GM12878 (cell line): ENCODE measurements around the gene USP9X. TPM values are rescaled to one million over a fixed set of nuclear protein-coding genes. Genes with fewer than 3 reads are reported as not detected.

ENCODE experiments used
- ATAC-seq: fragments of 200-7000 bp; cut with Tn5 transposase; 3 replicates; pipeline ENCODE4 v1.9.1; 2020; ENCODE audit warnings: mild to moderate bottlenecking, moderate library complexity
- BruUV-seq: library from RNA; stranded (reverse); fragments of 400-500 nt; replicated peaks from 2 replicates; lab custom pipeline; 2021; lab: Mats Ljungman, UMichigan
- CTCF ChIA-PET: fragments of 300-600 bp; sonication (Branson Sonifier 250); formaldehyde crosslinking; extraction: SDS; loops from one replicate; lab custom pipeline; 2021; ENCODE audit warnings: inconsistent platforms; lab: Yijun Ruan, JAX
- POLR2A ChIA-PET: fragments of 350-600 bp; formaldehyde crosslinking; extraction: SDS; loops from one replicate; lab custom pipeline; 2021; ENCODE audit warnings: inconsistent platforms; lab: Charles Lee
- RAD21 ChIA-PET: fragments of 300-600 bp; sonication (Branson Sonifier 250); formaldehyde crosslinking; loops from one replicate; lab custom pipeline; 2023; ENCODE audit warnings: antibody characterized with exemption; ENCODE audit not compliant: unreplicated experiment; lab: Charles Lee
- SMC1A ChIA-PET: fragments of 300-600 bp; sonication (Branson Sonifier 250); formaldehyde crosslinking; loops from one replicate; lab custom pipeline; 2023; ENCODE audit not compliant: unreplicated experiment, uncharacterized antibody; lab: Charles Lee
- DNase-seq: peaks from one replicate; pipeline ENCODE4 v3.0.0-alpha.2; 2011; ENCODE audit warnings: low read depth, low spot score
- FAIRE-seq: peaks from 3 replicates; lab custom pipeline; 2011; peaks lifted over from hg19 to GRCh38; lab: Jason Lieb, UNC
- H2AFZ ChIP-seq: 2 replicates; pipeline ENCODE4 v1.6.0; 2011; ENCODE audit warnings: low read depth, low read length, control low read depth; ENCODE audit not compliant: control insufficient read depth
- H3K27ac ChIP-seq: 2 replicates; pipeline ENCODE4 v1.5.1; 2011; ENCODE audit warnings: control low read depth; ENCODE audit not compliant: control insufficient read depth, insufficient read depth
- H3K27me3 ChIP-seq, 2 experiments: replicated peaks in 1 of 2; 2 replicates each; pipeline versions ENCODE4 v1.6.0 to v1.6.1; 2011; ENCODE audit warnings: low read length in 1 of 2; ENCODE audit not compliant: control insufficient read depth in 2 of 2, insufficient read depth in 2 of 2
- H3K36me3 ChIP-seq, 2 experiments: 2 replicates each; pipeline ENCODE4 v1.5.1; 2011; ENCODE audit warnings: low read length in 1 of 2; ENCODE audit not compliant: control insufficient read depth in 2 of 2, insufficient read depth in 2 of 2
- H3K4me1 ChIP-seq: 2 replicates; pipeline ENCODE4 v1.6.1; 2011; ENCODE audit warnings: mild to moderate bottlenecking, low read length, moderate library complexity, mixed read lengths; ENCODE audit not compliant: control insufficient read depth, insufficient read depth
- H3K4me2 ChIP-seq: 2 replicates; pipeline ENCODE4 v1.6.0; 2011; ENCODE audit warnings: control low read depth; ENCODE audit not compliant: control insufficient read depth, insufficient read depth
- H3K4me3 ChIP-seq: fragments of 200-600 bp; sonication (generic); 2 replicates; pipeline ENCODE4 v1.5.1; 2016
- H3K79me2 ChIP-seq: 2 replicates; pipeline ENCODE4 v1.6.0; 2011; ENCODE audit warnings: low read length; ENCODE audit not compliant: control insufficient read depth, insufficient read depth
- H3K9ac ChIP-seq: 2 replicates; pipeline ENCODE4 v1.8.0; 2011; ENCODE audit warnings: low read length, control low read depth, mixed read lengths; ENCODE audit not compliant: control insufficient read depth, insufficient read depth
- H3K9me3 ChIP-seq: replicated peaks from 3 replicates; pipeline ENCODE4 v1.5.1; 2011; ENCODE audit warnings: mild to moderate bottlenecking, low read length; ENCODE audit not compliant: control insufficient read depth, insufficient read depth
- H4K20me1 ChIP-seq: 2 replicates; pipeline ENCODE4 v1.6.0; 2011; ENCODE audit not compliant: control insufficient read depth, insufficient read depth
- EP300 ChIP-seq, 2 experiments: fragments of 150-350 bp in 1 of 2; IDR thresholded peaks; 2 replicates each; pipeline ENCODE4 v1.6.1; 2011 to 2012; ENCODE audit warnings: low read depth in 2 of 2, low read length in 2 of 2, borderline replicate concordance in 1 of 2, improper control_type of control experiment in 1 of 2, inconsistent platforms in 1 of 2; ENCODE audit not compliant: control insufficient read depth in 1 of 2
- HDAC6 ChIP-seq: fragments of 200-600 bp; sonication (generic); IDR thresholded peaks from one replicate; pipeline ENCODE4 v1.8.0; 2017; ENCODE audit warnings: antibody characterized with exemption; ENCODE audit not compliant: unreplicated experiment
- NKRF ChIP-seq: fragments of 450-650 bp; conservative IDR thresholded peaks from 2 replicates; pipeline ENCODE4 v1.6.1; 2017; ENCODE audit warnings: mild to moderate bottlenecking, moderate library complexity
- ZNF24 ChIP-seq: fragments of 450-650 bp; IDR thresholded peaks from 2 replicates; pipeline ENCODE4 v1.6.1; 2017; ENCODE audit warnings: antibody characterized with exemption, mild to moderate bottlenecking
- ZNF687 ChIP-seq: fragments of 450-650 bp; IDR thresholded peaks from 2 replicates; pipeline ENCODE4 v1.6.1; 2017; ENCODE audit warnings: mild to moderate bottlenecking, moderate library complexity
- WGBS: methylation state at CpG from one replicate; pipeline ENCODE4 v1.1.6; 2016; ENCODE audit warnings: low lambda C conversion rate; ENCODE audit not compliant: insufficient replicate concordance, insufficient coverage; ENCODE audit errors: missing lambda C conversion rate; 5-methylcytosine and 5-hydroxymethylcytosine counted together
- in situ Hi-C: fragments of 300-500 bp; cut with MboI; formaldehyde crosslinking; loops from 9 replicates; pipeline ENCODE4 v1.14.3; 2018; ENCODE audit warnings: mixed read lengths
- intact Hi-C: fragments of 100-400 bp; cut with micrococcal nuclease; formaldehyde crosslinking; loops from one replicate; pipeline ENCODE4 v1.14.2; 2022; ENCODE audit not compliant: unreplicated experiment
- polyA plus RNA-seq, 11 experiments: library from polyadenylated mRNA; depleted of rRNA in 4 of 11; unstranded in 6 of 11; stranded (reverse) in 5 of 11; fragments of >200 nt; fragmentation: Nextera tagmentation in 4 of 11; fragmentation: Illumina TruSeq in 1 of 11; extraction: Ambion mirVana in 4 of 11; extraction: Trizol in 1 of 11; gene quantifications; 1 replicate in 1 of 11; 2 replicates in 10 of 11; pipeline versions ENCODE4 v1.2.1 to v1.2.3, GENCODE V29; 2011 to 2016; ENCODE audit warnings: inconsistent platforms in 2 of 11, missing spikeins in 2 of 11, low read depth in 1 of 11
- total RNA-seq, 4 experiments: library from RNA; depleted of rRNA in 3 of 4; stranded (reverse); fragments of >200 nt in 3 of 4; fragmentation: Illumina TruSeq in 1 of 4; extraction: Trizol in 1 of 4; gene quantifications; 2 replicates each; pipeline versions ENCODE4 v1.2.1 to v1.2.3, GENCODE V29; 2013 to 2021
- TF ChIP-seq, protein P1 (sequence below): fragments of 150-350 bp; IDR thresholded peaks from 2 replicates; pipeline ENCODE4 v1.6.1; 2016; ENCODE audit warnings: low read depth, low read length

The USP9X gene
- total and polyA plus RNA-seq, 10 of the 15 experiments (the other 5 are each of a cell fraction or from before 2014, with no cell fraction given), result 9.3 to 61.6 (median 31.7) TPM

GRCh38 chrX:41122664-41123257, 37.5 kb downstream of the USP9X start:
- no peak for FAIRE-seq
- peaks cover 14% of the 10 kb centered on the region for H4K20me1 ChIP-seq
- H3K9me3 ChIP-seq, result no peaks in the 10 kb centered on the region; the same call in 2 of the 3 replicates
- intact Hi-C loops, result no loop called here
- BruUV-seq, result no TSS peak
- H3K4me2 ChIP-seq, result peak overlapping the region; percentile 2; the same call in 1 of the 2 replicates
- no peak for TF ChIP-seq EP300 (IDR thresholded peaks at IDR 0.05; ENCODE audit: borderline replicate concordance in 1 of 2, control insufficient read depth in 1 of 2, low read depth in 2 of 2, low read length in 2 of 2)
- no peak for TF ChIP-seq ZNF687
- TF ChIP-seq, protein P1, sequence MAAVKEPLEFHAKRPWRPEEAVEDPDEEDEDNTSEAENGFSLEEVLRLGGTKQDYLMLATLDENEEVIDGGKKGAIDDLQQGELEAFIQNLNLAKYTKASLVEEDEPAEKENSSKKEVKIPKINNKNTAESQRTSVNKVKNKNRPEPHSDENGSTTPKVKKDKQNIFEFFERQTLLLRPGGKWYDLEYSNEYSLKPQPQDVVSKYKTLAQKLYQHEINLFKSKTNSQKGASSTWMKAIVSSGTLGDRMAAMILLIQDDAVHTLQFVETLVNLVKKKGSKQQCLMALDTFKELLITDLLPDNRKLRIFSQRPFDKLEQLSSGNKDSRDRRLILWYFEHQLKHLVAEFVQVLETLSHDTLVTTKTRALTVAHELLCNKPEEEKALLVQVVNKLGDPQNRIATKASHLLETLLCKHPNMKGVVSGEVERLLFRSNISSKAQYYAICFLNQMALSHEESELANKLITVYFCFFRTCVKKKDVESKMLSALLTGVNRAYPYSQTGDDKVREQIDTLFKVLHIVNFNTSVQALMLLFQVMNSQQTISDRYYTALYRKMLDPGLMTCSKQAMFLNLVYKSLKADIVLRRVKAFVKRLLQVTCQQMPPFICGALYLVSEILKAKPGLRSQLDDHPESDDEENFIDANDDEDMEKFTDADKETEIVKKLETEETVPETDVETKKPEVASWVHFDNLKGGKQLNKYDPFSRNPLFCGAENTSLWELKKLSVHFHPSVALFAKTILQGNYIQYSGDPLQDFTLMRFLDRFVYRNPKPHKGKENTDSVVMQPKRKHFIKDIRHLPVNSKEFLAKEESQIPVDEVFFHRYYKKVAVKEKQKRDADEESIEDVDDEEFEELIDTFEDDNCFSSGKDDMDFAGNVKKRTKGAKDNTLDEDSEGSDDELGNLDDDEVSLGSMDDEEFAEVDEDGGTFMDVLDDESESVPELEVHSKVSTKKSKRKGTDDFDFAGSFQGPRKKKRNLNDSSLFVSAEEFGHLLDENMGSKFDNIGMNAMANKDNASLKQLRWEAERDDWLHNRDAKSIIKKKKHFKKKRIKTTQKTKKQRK, result no peak
- no peak for TF ChIP-seq ZNF24
- TF ChIP-seq NKRF, result no peak
- TF ChIP-seq HDAC6, result no peak
- TF ChIP-seq, all 136 proteins: peak for 0
- in situ Hi-C loops, result no loop called here
- RAD21 ChIA-PET, result interaction anchor here (0.6 to 1.3 kb wide), 2 partner anchors 34 to 401 kb away, joined by 3 read pairs; no protein-coding TSS in a partner anchor
- DNase-seq (no peak), ATAC-seq (no peak)
- CTCF ChIA-PET, result interaction anchor here (1.0 to 1.5 kb wide), 3 partner anchors 24 to 579 kb away, joined by 3 to 5 read pairs (median 3); no protein-coding TSS in a partner anchor
- 83% methylated on average over 7 of the region's 7 CpGs for WGBS
- Histone ChIP-seq H3K79me2 (peaks cover 75% of the 10 kb centered on the region), H3K27me3 (no peaks in the 10 kb centered on the region), H3K27ac (peak overlapping the region; percentile 68; the same call in 1 of the 2 replicates), H3K4me1 (peaks cover 38% of the 10 kb centered on the region), H3K36me3 (peaks cover 0 to 8% of the 10 kb centered on the region in 2 experiments; a peak in 1 of 4 replicates), H3K4me3 (no peak overlapping the region), H2AFZ (no peak overlapping the region), H3K9ac (no peak overlapping the region)
- SMC1A ChIA-PET, result interaction anchor here (1.2 kb wide), 1 partner anchor 245 kb away, joined by 3 read pairs; no protein-coding TSS in a partner anchor
- POLR2A ChIA-PET, result no interaction called here
